ENCODE data around the gene MBOAT7.
"Not testable (repeated sequence)": the region's sequence is repeated elsewhere in the genome, so short reads cannot be mapped to it uniquely, and the experiment has no call there.

- TF ChIP-seq EZH2 (IDR thresholded peaks at IDR 0.05; ENCODE audit: insufficient read depth, poor library complexity, severe bottlenecking); EZH2phosphoT487 (IDR thresholded peaks at IDR 0.05; ENCODE audit: insufficient read depth, low read depth): not testable (repeated sequence)
These were observed 7.5 kb downstream of the MBOAT7 start for GRCh38 chr19:54181894-54182293.

Data from GM23248 (cell line).